ENCODE measurements around the gene FNDC3A. TPM values are rescaled to one million over a fixed set of nuclear protein-coding genes. Genes with fewer than 3 reads are reported as not detected.

The FNDC3A gene
- total RNA-seq, 1 experiment from 2014 or later, result 24.3 TPM

DNA sequence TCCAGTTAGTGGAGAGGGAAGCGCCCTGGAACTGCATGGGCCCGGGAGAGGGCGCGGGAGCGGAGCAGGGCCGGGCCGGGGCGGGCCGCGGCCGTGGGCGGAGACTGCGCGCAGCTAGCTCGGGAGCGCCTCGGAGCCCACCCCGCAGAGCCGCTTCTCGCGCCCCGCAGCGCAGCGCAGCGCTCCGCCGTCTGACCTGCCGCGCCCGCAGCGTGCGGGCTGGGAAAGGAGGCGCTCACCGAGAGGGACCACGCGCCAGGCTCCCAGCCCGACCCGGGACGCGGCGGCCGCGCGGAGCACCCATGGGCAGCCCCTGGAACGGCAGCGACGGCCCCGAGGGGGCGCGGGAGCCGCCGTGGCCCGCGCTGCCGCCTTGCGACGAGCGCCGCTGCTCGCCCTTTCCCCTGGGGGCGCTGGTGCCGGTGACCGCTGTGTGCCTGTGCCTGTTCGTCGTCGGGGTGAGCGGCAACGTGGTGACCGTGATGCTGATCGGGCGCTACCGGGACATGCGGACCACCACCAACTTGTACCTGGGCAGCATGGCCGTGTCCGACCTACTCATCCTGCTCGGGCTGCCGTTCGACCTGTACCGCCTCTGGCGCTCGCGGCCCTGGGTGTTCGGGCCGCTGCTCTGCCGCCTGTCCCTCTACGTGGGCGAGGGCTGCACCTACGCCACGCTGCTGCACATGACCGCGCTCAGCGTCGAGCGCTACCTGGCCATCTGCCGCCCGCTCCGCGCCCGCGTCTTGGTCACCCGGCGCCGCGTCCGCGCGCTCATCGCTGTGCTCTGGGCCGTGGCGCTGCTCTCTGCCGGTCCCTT is 244.5 kb downstream of the FNDC3A start, which contains the start of gene MLNR:
MLNR (plus strand) TSS at position 303 of the 820 bp plus-strand sequence; CDS start at position 303, 0 bp downstream.
- no TSS peak for BruUV-seq (replicated peaks)
- intact Hi-C loops (cut with micrococcal nuclease; ENCODE audit: unreplicated experiment), result no loop called here
- ChIA-PET POLR2A (no interaction called here), CTCF (no interaction called here)
- DNase-seq (ENCODE audit: low read depth, low spot score) (no peak), ATAC-seq (peak; percentile 97)
- Histone ChIP-seq H3K27ac (ENCODE audit: low read length) (peak within 1 kb of the TSS; percentile 57; the same call in 1 of the 2 replicates), H3K9me3 (ENCODE audit: control insufficient read depth, insufficient read depth, low read depth, low read length) (no peaks in the 10 kb centered on the region), H3K4me1 (ENCODE audit: control insufficient read depth, insufficient read depth, low read length) (no peaks in the 10 kb centered on the region), H3K27me3 (ENCODE audit: control insufficient read depth, insufficient read depth, low read length) (no peaks in the 10 kb centered on the region), H3K4me3 (ENCODE audit: low read depth in 2 of 2, low read length in 2 of 2) (peak within 1 kb of the TSS; percentile 40 to 50), H3K36me3 (ENCODE audit: control insufficient read depth, insufficient read depth, low read length) (no peaks in the 10 kb centered on the region)
- in situ Hi-C loops (cut with HindIII; ENCODE audit: low pct_unique_long_range_greater_than_20kb, low sequenced_read_pairs), result no loop called here
- TF ChIP-seq REST (IDR thresholded peaks at IDR 0.05; ENCODE audit: insufficient read depth in 1 of 2, low read depth in 2 of 2, low read length in 1 of 2) (no peak), SIN3A (IDR thresholded peaks at IDR 0.05; ENCODE audit: borderline replicate concordance, insufficient read depth, low read depth, low read length) (no peak), POLR2AphosphoS5 (IDR thresholded peaks at IDR 0.05; ENCODE audit: low read depth, low read length) (no peak), TCF7L2 (IDR thresholded peaks at IDR 0.05; ENCODE audit: low read depth, low read length) (no peak)
- TF ChIP-seq, protein P1, sequence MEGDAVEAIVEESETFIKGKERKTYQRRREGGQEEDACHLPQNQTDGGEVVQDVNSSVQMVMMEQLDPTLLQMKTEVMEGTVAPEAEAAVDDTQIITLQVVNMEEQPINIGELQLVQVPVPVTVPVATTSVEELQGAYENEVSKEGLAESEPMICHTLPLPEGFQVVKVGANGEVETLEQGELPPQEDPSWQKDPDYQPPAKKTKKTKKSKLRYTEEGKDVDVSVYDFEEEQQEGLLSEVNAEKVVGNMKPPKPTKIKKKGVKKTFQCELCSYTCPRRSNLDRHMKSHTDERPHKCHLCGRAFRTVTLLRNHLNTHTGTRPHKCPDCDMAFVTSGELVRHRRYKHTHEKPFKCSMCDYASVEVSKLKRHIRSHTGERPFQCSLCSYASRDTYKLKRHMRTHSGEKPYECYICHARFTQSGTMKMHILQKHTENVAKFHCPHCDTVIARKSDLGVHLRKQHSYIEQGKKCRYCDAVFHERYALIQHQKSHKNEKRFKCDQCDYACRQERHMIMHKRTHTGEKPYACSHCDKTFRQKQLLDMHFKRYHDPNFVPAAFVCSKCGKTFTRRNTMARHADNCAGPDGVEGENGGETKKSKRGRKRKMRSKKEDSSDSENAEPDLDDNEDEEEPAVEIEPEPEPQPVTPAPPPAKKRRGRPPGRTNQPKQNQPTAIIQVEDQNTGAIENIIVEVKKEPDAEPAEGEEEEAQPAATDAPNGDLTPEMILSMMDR (IDR thresholded peaks at IDR 0.05), result peak; percentile 55

DNA sequence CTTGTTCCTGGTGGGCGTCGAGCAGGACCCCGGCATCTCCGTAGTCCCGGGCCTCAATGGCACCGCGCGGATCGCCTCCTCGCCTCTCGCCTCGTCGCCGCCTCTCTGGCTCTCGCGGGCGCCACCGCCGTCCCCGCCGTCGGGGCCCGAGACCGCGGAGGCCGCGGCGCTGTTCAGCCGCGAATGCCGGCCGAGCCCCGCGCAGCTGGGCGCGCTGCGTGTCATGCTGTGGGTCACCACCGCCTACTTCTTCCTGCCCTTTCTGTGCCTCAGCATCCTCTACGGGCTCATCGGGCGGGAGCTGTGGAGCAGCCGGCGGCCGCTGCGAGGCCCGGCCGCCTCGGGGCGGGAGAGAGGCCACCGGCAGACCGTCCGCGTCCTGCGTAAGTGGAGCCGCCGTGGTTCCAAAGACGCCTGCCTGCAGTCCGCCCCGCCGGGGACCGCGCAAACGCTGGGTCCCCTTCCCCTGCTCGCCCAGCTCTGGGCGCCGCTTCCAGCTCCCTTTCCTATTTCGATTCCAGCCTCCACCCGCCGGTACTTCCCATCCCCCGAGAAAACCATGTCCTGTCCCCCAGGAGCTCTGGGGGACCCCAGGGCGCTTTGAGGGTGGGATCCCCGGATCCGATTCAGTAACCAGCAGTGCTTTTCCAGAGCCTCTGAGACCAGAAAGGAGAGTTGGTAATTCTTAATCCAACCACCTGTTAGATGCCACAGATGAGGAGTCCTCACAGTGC is 245.3 kb downstream of the FNDC3A start:
- H3K9me3 ChIP-seq (ENCODE audit: control insufficient read depth, insufficient read depth, low read depth, low read length), result no peaks in the 10 kb centered on the region

More for the DNA sequence above, 245.3 kb downstream of the FNDC3A start:
- Histone ChIP-seq H3K36me3 (ENCODE audit: control insufficient read depth, insufficient read depth, low read length) (no peaks in the 10 kb centered on the region), H3K4me1 (ENCODE audit: control insufficient read depth, insufficient read depth, low read length) (no peaks in the 10 kb centered on the region), H3K27ac (ENCODE audit: low read length) (no peak overlapping the region), H3K4me3 (ENCODE audit: low read depth in 2 of 2, low read length in 2 of 2) (no peak overlapping the region), H3K27me3 (ENCODE audit: control insufficient read depth, insufficient read depth, low read length) (no peaks in the 10 kb centered on the region)
- ATAC-seq, result no peak
- BruUV-seq (replicated peaks), result no TSS peak
- DNase-seq (ENCODE audit: low read depth, low spot score), result no peak
- TF ChIP-seq TCF7L2 (IDR thresholded peaks at IDR 0.05; ENCODE audit: low read depth, low read length) (no peak), REST (IDR thresholded peaks at IDR 0.05; ENCODE audit: insufficient read depth in 1 of 2, low read depth in 2 of 2, low read length in 1 of 2) (no peak), POLR2AphosphoS5 (IDR thresholded peaks at IDR 0.05; ENCODE audit: low read depth, low read length) (no peak), SIN3A (IDR thresholded peaks at IDR 0.05; ENCODE audit: borderline replicate concordance, insufficient read depth, low read depth, low read length) (no peak)
- TF ChIP-seq, protein P1 (IDR thresholded peaks at IDR 0.05), result no peak
- intact Hi-C loops (cut with micrococcal nuclease; ENCODE audit: unreplicated experiment) (no loop called here), in situ Hi-C loops (cut with HindIII; ENCODE audit: low pct_unique_long_range_greater_than_20kb, low sequenced_read_pairs) (no loop called here)
- ChIA-PET POLR2A (no interaction called here), CTCF (no interaction called here)
